Measurements from ENCODE around the gene CARD10. TPM values are rescaled to one million over a fixed set of nuclear protein-coding genes. Genes with fewer than 3 reads are reported as not detected.
"Not testable (repeated sequence)": the region's sequence is repeated elsewhere in the genome, so short reads cannot be mapped to it uniquely, and the experiment has no call there.

The CARD10 gene
- total RNA-seq, 2 donors from 2014 or later, result 14.2 to 70.7 TPM

DNA sequence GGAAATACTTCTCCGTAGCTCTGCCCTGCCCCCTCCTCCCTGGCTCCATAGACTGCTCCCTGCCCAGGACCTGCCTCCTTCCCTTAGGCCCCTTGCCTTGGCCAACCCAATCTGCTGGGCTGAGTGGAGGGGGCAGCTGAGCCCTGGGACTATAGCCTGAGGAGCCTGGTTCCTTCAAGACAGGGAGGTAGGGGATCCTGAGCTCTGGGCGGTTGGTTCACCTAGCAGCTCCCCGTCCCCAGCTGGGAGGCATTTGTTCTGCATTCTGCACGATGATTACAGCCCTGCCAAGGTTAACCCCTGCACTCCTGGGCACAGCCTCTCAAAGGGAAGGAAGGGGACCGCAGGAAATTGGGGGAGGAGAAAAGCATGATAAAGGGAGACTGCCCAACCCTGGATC, 37.5 kb upstream of the CARD10 start:
- intact Hi-C loops (cut with DNase I), result no loop called here
- Histone ChIP-seq H3K4me3 (no peak overlapping the region), H3K27me3 (replicated peaks; ENCODE audit: insufficient read depth) (no peaks in the 10 kb centered on the region), H3K4me1 (replicated peaks) (no peaks in the 10 kb centered on the region), H3K36me3 (no peaks in the 10 kb centered on the region), H3K27ac (no peak overlapping the region), H3K9me3 (no peaks in the 10 kb centered on the region)
- DNase-seq (ENCODE audit: low spot score), result no peak
- WGBS, result 17% methylated on average over 5 of the region's 5 CpGs
- TF ChIP-seq, protein P1, sequence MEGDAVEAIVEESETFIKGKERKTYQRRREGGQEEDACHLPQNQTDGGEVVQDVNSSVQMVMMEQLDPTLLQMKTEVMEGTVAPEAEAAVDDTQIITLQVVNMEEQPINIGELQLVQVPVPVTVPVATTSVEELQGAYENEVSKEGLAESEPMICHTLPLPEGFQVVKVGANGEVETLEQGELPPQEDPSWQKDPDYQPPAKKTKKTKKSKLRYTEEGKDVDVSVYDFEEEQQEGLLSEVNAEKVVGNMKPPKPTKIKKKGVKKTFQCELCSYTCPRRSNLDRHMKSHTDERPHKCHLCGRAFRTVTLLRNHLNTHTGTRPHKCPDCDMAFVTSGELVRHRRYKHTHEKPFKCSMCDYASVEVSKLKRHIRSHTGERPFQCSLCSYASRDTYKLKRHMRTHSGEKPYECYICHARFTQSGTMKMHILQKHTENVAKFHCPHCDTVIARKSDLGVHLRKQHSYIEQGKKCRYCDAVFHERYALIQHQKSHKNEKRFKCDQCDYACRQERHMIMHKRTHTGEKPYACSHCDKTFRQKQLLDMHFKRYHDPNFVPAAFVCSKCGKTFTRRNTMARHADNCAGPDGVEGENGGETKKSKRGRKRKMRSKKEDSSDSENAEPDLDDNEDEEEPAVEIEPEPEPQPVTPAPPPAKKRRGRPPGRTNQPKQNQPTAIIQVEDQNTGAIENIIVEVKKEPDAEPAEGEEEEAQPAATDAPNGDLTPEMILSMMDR (IDR thresholded peaks at IDR 0.05), result no peak
- TF ChIP-seq POLR2A (IDR thresholded peaks at IDR 0.05) (no peak), POLR2AphosphoS5 (IDR thresholded peaks at IDR 0.05) (no peak)

DNA sequence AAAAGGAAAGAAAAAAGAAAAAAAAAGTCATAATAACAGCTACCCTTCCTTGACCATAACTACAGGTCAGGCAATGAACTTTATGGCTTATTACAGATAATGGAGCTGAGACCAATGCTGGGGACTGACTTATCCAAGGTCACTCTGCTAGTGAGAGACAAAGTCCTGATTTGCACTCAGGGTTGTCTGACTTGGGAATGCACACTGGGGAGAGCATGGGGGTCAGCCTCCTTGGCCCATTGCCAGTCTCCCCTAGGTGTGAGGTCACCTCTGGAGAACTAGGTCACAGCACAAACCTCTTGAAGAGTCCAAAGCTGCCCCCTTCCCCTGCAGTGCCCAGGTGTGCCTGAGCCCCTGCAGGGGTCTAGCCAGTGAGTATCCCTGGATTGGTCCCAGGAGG, 35.8 kb upstream of the CARD10 start:
- Histone ChIP-seq H3K27me3 (replicated peaks; ENCODE audit: insufficient read depth) (no peaks in the 10 kb centered on the region), H3K4me3 (no peak overlapping the region), H3K27ac (no peak overlapping the region), H3K4me1 (replicated peaks) (no peaks in the 10 kb centered on the region), H3K36me3 (no peaks in the 10 kb centered on the region), H3K9me3 (no peaks in the 10 kb centered on the region)
- TF ChIP-seq, protein P1 (IDR thresholded peaks at IDR 0.05), result no peak
- TF ChIP-seq POLR2A (IDR thresholded peaks at IDR 0.05) (no peak), POLR2AphosphoS5 (IDR thresholded peaks at IDR 0.05) (no peak)
- intact Hi-C loops (cut with DNase I), result no loop called here
- DNase-seq (ENCODE audit: low spot score), result no peak

DNA sequence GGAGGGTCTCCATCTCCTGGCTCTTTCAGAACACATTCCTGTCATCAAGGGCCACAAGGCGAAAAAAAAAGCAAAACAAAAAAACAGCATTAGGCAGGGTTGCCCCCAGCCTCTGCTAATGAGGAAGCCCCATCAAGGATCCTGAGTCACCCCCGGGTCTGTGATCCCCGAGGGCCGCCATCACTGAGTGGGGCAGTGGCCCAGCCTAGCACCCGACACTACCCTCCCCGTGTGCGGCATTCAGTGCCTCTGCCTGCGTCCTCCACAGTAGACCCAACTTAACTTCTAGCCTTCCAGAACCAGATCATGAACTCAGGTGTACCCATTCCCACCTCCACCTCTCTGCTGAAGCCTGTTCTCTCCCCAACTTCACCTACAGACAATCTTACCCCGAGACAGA, 34.5 kb upstream of the CARD10 start:
- no peaks in the 10 kb centered on the region for H3K36me3 ChIP-seq
- H3K27me3 ChIP-seq (replicated peaks; ENCODE audit: insufficient read depth), result no peaks in the 10 kb centered on the region
- intact Hi-C loops (cut with DNase I), result no loop called here
- H3K4me3 ChIP-seq, result no peak overlapping the region
- no peak for TF ChIP-seq POLR2AphosphoS5 (IDR thresholded peaks at IDR 0.05)
- TF ChIP-seq, protein P1 (IDR thresholded peaks at IDR 0.05), result no peak
- TF ChIP-seq POLR2A (IDR thresholded peaks at IDR 0.05), result no peak
- no peaks in the 10 kb centered on the region for H3K9me3 ChIP-seq
- H3K27ac ChIP-seq, result no peak overlapping the region
- no peak for DNase-seq (ENCODE audit: low spot score)
- H3K4me1 ChIP-seq (replicated peaks), result no peaks in the 10 kb centered on the region
- 93% methylated on average over 9 of the region's 9 CpGs for WGBS

DNA sequence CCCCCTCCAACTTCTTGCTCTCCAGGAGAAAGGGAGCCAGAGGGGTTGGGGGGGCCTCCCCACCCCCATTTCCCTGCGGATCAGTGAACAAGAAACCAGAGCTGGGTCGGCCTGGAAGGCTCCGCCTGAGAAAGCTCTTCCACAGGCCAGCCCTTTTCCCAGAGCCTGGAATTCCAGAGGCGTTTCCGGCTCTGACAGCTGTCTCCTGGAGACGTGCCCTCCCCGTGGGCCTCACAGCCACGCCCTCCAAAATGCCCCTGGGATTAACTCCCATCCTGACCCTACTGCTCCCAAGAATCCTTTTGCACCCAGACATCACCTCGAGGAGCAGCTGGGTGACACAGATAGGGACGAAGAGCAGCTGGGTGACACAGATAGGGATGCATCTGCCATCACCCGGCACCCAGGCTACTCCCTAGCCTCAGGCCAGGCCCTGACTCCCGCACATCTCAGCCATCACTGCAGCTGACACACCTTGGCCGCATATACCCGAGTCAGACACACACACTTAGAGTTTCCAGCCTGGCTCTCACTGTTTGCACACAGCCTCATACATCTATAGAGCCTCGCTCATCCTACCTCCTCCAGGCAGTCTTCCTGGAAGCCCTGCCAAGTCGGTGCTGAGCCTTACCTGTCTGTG, 33.4 kb upstream of the CARD10 start:
- H3K27me3 ChIP-seq (replicated peaks; ENCODE audit: insufficient read depth), result no peaks in the 10 kb centered on the region
- no peak for TF ChIP-seq POLR2A (IDR thresholded peaks at IDR 0.05)
- TF ChIP-seq POLR2AphosphoS5 (IDR thresholded peaks at IDR 0.05), result no peak
- TF ChIP-seq, protein P1 (IDR thresholded peaks at IDR 0.05), result no peak
- H3K36me3 ChIP-seq, result no peaks in the 10 kb centered on the region
- intact Hi-C loops (cut with DNase I), result no loop called here
- no peak overlapping the region for H3K4me3 ChIP-seq
- WGBS, result 30% methylated on average over 16 of the region's 16 CpGs
- H3K4me1 ChIP-seq (replicated peaks), result no peaks in the 10 kb centered on the region
- no peak for DNase-seq (ENCODE audit: low spot score)
- H3K9me3 ChIP-seq, result no peaks in the 10 kb centered on the region
- peak overlapping the region in 1 of 2 donors; percentile 12 for H3K27ac ChIP-seq

DNA sequence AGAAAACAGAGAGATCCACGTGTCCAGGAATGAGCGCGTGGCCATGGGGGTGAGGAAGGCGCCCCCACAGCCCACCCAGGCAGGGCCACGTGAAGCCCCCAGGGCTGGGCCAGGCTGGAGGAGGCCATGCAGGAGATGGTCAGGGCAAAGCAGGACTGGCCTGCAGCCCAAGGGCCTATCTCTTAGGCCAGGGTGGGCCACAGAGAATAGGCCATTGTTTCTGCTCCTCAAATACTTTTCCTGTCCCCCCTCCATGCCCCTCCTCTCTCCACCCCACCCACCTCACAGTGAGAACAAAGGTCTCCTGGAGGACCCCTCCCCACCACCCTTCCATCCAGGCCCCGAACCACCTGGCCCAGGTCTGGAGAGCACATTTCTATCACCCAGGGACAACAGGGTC, 32.8 kb upstream of the CARD10 start:
- Histone ChIP-seq H3K36me3 (no peaks in the 10 kb centered on the region), H3K9me3 (no peaks in the 10 kb centered on the region), H3K4me1 (replicated peaks) (no peaks in the 10 kb centered on the region), H3K27ac (peak overlapping the region in 1 of 2 donors; percentile 12), H3K27me3 (replicated peaks; ENCODE audit: insufficient read depth) (no peaks in the 10 kb centered on the region), H3K4me3 (no peak overlapping the region)
- 74% methylated on average over 6 of the region's 6 CpGs for WGBS
- TF ChIP-seq POLR2A (IDR thresholded peaks at IDR 0.05), result no peak
- TF ChIP-seq, protein P1 (IDR thresholded peaks at IDR 0.05), result no peak
- no peak for TF ChIP-seq POLR2AphosphoS5 (IDR thresholded peaks at IDR 0.05)
- DNase-seq (ENCODE audit: low spot score), result no peak
- intact Hi-C loops (cut with DNase I), result no loop called here

DNA sequence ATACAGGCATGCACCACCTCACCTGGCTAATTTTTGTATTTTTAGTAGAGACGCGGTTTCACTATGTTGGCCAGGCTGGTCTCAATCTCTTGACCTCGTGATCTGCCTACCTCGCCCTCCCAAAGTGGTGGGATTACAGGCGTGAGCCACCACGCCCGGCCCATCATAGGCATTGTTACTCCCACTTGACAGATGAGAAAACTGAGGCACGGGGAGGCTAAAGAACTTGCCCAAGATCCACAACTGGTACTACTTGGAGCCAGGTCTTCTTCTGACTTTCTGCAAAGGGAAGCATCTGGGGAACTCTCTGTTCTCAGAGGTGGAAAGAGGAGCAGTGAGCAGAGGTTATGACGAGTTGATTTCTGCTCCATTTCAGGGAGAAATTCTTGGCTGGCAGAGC, 31.7 kb upstream of the CARD10 start:
- H3K9me3 ChIP-seq; H3K4me3 ChIP-seq; intact Hi-C loops (cut with DNase I); H3K27me3 ChIP-seq (replicated peaks; ENCODE audit: insufficient read depth); H3K27ac ChIP-seq; H3K36me3 ChIP-seq; DNase-seq (ENCODE audit: low spot score); H3K4me1 ChIP-seq (replicated peaks): not testable (repeated sequence)
- WGBS, result 92% methylated on average over 9 of the region's 9 CpGs
